HG02884 (cell line): ENCODE results near the gene DDX27.
"Not testable (repeated sequence)": the region's sequence is repeated elsewhere in the genome, so short reads cannot be mapped to it uniquely, and the experiment has no call there.

Experiments used
- ATAC-seq: cut with Tn5 transposase; IDR thresholded peaks from one replicate; pipeline ENCODE4 v1.9.1; 2021; ENCODE audit warnings: mild to moderate bottlenecking, moderate library complexity; ENCODE audit not compliant: unreplicated experiment

Gene DDX27

DNA sequence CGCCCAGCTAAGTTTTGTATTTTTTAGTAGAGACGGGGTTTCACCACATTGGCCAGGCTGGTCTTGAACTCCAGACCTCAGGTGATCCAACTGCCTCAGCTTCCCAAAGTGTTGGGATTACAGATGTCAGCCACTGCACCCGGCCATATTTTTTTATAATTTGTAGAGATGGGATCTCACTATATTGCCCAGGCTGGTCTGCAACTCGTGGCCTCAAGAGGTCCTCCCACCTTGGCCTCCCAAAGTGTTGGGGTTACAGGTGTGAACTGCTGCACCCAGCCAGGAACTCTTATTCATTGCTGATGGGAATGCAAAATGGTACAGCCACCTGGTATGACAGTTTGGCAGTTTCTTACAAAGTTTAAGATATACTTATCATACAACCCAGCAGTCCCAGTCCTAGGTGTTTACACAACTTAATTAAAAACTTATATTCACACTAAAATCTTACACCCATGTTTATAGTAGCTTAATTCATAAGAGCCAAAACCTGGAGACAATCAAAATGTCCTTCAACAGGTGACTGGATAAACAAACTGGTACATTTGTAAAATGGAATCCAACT is 19.4 kb upstream of the DDX27 start:
- no peak for ATAC-seq

DNA sequence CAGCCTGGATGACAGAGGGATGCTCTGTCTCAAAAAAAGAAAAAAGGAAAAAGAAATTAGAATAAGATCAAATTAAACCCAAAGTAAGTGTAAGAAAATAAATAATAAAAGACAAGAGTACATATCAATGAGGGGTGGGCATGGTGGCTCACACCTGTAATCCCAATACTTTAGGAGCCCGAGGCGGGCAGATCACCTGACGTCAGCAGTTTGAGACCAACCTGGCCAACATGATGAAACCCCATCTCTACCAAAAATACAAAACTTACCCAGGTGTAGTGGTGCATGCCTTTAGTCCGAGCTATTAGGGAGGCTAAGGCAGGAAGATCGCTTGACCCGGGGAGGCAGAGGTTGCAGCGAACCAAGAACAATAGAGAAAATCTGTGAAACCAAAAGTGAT is 16.2 kb upstream of the DDX27 start:
- ATAC-seq = no peak

DNA sequence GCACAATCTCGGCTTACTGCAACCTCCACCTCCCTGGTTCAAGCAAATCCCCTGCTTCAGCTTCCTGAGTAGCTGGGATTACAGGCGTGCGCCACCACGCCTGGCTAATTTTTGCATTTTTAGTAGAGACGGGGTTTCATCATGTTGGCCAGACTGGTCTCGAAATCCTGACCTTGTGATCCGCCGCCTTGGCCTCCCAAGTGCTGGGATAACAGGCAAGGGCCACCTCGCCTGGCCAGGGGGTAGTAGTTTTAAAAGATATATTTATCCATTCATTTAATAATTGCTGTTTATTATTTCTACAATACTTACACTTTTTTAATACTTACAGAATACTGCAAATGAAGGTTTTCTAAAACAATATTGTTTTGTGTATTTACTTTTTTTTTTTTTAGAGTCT is 15.5 kb upstream of the DDX27 start:
- ATAC-seq = no peak

- ATAC-seq = no peak
These were observed 12.1 kb upstream of the DDX27 start for GRCh38 chr20:49207076-49207475.

GRCh38 chr20:49210101-49210756 is 9.0 kb upstream of the DDX27 start:
- no peak for ATAC-seq

GRCh38 chr20:49210757-49211110 is 8.5 kb upstream of the DDX27 start:
- no peak for ATAC-seq

- no peak for ATAC-seq
These were observed 4.6 kb upstream of the DDX27 start for GRCh38 chr20:49214571-49214970.

DNA sequence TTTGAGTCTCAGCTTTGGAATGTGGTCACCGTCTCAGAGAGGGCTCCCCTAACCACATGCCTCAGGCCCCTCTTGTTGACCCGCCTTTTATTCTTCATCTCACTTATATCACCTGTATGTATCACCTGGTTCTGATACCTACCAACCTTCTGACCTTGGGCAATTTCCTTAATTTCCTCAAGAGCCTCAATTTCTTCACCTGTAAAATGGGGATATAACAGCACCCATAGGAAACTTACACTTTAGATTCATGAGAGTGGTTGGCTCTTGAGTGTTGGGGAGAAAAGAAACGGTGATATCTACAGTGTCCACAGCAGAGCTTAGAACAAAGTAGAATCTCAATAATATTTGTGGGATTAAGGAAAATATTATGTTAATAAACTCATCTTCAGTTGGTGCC is 4.0 kb upstream of the DDX27 start:
- no peak for ATAC-seq

GRCh38 chr20:49216991-49217578 is 2.1 kb upstream of the DDX27 start:
- no peak for ATAC-seq

DNA sequence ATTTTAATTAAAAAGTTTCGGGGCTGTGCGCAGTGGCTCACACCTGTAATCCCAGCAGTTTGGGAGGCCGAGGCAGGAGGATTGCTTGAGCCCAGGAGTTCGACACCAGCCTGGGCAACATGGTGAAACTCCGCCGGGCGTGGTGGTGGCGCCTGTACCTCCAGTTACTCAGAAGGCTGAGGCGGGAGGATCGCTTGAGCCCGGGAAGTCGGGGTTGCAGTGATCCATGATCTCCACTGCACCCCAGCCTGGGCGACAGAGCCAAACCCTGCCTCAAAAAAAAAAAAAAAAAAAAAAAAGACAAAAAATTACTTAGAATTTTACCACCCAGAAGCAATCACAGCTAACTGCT is 501 bp upstream of the DDX27 start:
- ATAC-seq = not testable (repeated sequence)

DNA sequence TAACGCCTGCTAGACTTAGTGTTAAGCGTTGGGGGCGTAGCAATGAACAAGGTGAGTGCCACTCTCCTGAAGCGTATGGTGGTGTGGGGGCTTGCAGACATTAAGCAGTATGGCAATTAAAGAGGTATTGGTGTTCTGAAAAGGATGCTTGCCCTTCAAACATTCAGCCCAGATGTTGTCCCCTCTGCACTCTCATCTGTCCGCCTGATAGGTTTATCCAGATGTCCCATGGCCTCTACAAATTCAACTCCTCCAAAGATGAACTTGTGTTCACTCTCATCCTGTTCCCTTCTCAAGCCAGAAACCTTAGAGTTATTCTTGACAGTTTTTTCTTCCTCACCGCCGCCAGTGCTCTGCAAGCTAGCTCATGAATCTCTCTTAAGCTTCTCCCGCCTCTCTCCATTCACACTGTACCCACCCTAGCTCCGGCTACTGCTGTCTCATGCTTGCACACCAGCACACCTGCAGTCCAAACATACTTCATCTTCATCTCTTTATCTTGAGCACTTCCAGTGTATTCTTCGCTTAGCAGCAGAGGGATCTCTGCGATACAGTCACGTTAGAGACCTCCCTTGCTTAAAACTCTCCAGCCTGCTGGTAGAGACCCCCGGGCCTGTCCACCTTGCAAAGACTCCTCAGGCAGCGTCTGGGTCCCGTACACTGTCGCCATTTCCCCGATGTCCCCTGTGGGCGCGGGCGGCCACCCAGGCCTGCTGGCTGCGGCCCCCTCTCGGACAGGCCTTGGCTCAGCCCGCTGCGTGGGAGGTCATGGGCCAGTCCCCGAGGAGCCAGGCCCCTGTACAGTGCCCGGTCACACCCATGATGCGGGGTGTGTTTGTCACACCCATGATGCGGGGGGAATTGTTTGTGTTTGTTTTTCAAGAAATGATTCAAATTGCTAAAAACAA is 962 bp downstream of the DDX27 start:
- no peak for ATAC-seq

- ATAC-seq = no peak
These were observed 6.7 kb downstream of the DDX27 start for GRCh38 chr20:49225896-49226295.

DNA sequence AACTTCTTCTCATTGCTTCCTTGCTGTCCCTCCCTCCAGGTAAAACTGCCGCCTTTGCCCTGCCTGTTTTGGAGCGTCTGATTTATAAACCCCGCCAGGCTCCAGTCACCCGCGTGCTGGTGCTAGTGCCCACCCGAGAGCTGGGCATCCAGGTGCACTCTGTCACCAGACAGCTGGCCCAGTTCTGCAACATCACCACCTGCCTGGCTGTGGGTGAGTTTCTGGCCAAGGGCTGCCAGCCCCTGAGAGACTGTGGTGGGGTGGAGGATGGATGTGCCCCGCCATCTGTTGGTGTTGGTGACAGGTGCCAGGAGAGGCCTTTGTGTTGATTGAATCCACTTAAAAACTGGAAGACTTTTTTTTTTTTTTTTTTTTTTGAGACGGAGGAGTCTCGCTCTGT is 9.5 kb downstream of the DDX27 start:
- ATAC-seq = no peak

GRCh38 chr20:49229381-49229780 is 10.2 kb downstream of the DDX27 start:
- no peak for ATAC-seq

DNA sequence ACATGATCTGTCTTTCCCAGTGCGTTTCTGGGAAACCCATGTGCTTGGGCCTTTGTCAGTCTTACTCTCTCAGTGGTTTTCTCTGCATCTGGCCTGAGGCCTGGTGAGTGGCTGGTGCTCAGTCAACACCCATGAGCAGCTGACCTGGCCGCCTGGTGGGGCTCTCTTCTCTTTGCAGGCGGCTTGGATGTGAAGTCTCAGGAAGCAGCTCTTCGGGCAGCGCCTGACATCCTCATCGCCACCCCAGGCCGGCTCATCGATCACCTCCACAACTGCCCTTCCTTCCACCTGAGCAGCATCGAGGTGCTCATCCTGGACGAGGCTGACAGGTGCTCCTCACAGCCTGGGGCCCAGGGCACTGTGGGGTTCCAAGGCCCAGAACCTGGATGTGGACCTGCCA is 10.8 kb downstream of the DDX27 start:
- ATAC-seq = no peak

GRCh38 chr20:49230561-49231133 is 11.4 kb downstream of the DDX27 start:
- ATAC-seq = no peak

- ATAC-seq = no peak
These were observed 12.3 kb downstream of the DDX27 start for GRCh38 chr20:49231471-49231870.

DNA sequence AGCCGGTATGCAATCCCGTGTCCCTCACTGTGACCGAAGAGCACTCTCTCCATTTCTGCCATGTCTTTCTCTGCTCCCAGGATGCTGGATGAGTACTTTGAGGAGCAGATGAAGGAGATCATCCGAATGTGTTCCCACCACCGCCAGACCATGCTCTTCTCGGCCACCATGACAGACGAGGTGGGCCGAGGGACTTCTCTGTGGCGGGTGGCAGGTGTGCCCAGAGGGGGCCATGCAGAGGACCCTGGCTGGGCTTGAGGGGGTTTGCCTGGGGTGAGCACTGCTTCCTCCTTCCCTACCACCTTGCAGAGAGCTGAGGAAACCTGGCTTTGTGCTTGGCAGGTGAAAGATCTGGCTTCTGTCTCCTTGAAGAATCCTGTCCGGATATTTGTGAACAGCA is 14.0 kb downstream of the DDX27 start:
- ATAC-seq = no peak

- ATAC-seq = no peak
These were observed 15.6 kb downstream of the DDX27 start for GRCh38 chr20:49234831-49235230.

- no peak for ATAC-seq
These were observed 17.1 kb downstream of the DDX27 start for GRCh38 chr20:49236301-49236700.

GRCh38 chr20:49237531-49237930 is 18.3 kb downstream of the DDX27 start:
- ATAC-seq = no peak
